ENCODE results near the gene SDCCAG8. TPM values are rescaled to one million over a fixed set of nuclear protein-coding genes. Genes with fewer than 3 reads are reported as not detected.
A peak's percentile ranks its signal among the peaks of the same experiment; 100 is the strongest.
"Not testable (repeated sequence)": the region's sequence is repeated elsewhere in the genome, so short reads cannot be mapped to it uniquely, and the experiment has no call there.

The SDCCAG8 gene
- 100 to 1,000 TPM in 1 of 4 donors, 10 to 100 TPM in 3; 30.3 to 131 (median 55.4) TPM for total RNA-seq

DNA sequence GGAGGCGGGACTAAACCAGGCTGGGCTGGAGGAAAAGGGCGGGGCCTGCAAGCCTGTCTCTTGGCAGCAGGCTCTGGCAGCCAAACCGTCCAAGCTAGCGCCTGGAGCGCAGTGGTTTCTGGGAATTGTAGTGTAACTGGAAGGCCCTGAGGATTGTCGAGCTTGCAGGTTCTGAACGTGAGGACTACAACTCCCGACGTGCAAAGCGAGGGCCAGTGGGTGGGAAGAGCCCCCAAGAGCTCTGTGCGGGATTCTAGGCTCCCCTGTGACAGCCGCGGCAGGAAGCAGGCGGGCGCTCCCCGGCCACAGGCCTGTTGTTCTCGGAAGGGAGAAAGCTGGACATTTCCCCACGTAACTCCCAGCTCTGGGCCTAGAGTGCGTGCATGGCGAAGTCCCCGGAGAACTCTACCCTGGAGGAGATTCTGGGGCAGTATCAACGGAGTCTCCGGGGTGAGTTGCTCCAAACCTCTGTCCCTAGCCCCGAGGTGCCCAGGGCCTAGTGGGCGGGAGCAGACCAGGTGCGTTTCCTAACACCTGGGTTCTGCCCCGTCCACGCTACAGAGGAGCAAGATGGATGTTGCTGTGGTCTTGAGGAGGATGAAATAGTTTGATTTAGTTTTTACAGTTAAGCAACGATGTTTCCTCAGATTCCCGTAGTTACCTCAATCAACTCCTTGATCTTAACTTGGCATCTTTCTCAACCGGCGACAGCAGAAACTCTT, at the start of gene SDCCAG8:
TSS of gene SDCCAG8 (plus strand) at position 251 of the 722 bp plus-strand sequence. CDS start at position 384, 133 bp downstream.
- Histone ChIP-seq H3K27ac (peak within 1 kb of the TSS; percentile 93 to 97 (median 95)), H3K9me3 (no peaks in the 10 kb centered on the region), H3K27me3 (no peaks in the 10 kb centered on the region), H3K36me3 (no peaks in the 10 kb centered on the region), H3K4me1 (peaks cover 0 to 23% (median 8%) of the 10 kb centered on the region in 4 donors), H3K4me3 (peak within 1 kb of the TSS; percentile 83 to 89 (median 86))
- peak; percentile 93 to 99 (median 96) for DNase-seq
- TF ChIP-seq POLR2A (IDR thresholded peaks at IDR 0.05), result peak; percentile 56 to 71
- TF ChIP-seq, protein P1, sequence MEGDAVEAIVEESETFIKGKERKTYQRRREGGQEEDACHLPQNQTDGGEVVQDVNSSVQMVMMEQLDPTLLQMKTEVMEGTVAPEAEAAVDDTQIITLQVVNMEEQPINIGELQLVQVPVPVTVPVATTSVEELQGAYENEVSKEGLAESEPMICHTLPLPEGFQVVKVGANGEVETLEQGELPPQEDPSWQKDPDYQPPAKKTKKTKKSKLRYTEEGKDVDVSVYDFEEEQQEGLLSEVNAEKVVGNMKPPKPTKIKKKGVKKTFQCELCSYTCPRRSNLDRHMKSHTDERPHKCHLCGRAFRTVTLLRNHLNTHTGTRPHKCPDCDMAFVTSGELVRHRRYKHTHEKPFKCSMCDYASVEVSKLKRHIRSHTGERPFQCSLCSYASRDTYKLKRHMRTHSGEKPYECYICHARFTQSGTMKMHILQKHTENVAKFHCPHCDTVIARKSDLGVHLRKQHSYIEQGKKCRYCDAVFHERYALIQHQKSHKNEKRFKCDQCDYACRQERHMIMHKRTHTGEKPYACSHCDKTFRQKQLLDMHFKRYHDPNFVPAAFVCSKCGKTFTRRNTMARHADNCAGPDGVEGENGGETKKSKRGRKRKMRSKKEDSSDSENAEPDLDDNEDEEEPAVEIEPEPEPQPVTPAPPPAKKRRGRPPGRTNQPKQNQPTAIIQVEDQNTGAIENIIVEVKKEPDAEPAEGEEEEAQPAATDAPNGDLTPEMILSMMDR (IDR thresholded peaks at IDR 0.05), result no peak

DNA sequence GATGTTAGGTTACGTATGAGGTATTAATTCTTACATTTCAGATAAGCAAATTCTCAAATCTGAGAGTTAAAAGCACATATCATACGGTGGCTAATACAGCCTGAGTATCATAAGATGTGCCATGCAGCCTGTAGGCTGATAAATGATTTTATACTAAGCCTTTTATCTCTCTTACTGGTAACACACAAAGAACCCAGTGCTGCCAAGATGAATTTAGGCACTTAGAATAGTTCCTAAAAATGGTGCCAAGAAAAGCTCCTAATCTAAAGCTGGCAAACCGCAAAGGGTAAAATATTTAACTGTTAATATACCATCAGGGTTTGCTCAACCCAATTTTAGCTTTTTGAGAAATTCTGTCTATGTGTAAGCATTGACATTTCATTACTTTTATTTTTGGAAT, 43.9 kb upstream of the SDCCAG8 start:
- not testable (repeated sequence) for H3K4me3 ChIP-seq, H3K36me3 ChIP-seq, DNase-seq, H3K4me1 ChIP-seq, H3K27me3 ChIP-seq, H3K27ac ChIP-seq, H3K9me3 ChIP-seq

DNA sequence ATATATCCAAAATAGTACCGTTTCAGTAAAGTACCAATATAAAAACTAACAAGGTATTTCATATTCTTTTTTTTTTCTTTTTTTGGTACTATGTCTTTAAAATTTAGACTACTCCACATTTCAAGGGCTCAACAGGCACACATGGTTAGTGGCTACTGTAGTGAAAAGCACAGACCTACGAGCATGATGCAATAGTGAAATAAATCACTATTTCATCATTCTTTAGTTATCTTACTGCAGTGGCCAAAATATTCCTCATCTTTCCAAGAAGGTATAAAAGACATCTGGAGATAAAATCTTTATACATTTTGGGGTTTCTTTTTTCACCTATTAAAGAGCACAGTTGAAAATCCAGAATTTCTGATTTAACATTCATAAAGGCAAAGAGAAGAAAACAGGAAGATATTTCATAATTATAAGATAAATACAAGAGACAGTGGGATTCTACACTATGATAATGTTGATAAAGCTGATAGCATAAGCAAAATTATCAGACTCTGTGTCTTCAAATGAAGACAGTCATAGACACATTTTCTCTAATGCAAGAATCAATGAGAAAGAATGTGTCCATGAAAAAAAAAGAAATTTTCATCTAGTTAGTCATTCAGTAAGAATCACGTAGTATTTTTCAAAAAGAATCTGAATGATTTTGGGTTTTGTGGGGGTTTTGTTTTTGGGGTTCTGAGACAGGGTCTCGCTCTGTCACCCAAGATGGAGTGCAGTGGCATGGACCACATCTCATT, 42.6 kb upstream of the SDCCAG8 start:
- Histone ChIP-seq H3K4me1 (no peaks in the 10 kb centered on the region), H3K4me3 (no peak overlapping the region), H3K27me3 (no peaks in the 10 kb centered on the region), H3K36me3 (no peaks in the 10 kb centered on the region), H3K27ac (no peak overlapping the region), H3K9me3 (no peaks in the 10 kb centered on the region)
- TF ChIP-seq, protein P1 (IDR thresholded peaks at IDR 0.05), result no peak
- no peak for TF ChIP-seq POLR2A (IDR thresholded peaks at IDR 0.05)
- no peak for DNase-seq

DNA sequence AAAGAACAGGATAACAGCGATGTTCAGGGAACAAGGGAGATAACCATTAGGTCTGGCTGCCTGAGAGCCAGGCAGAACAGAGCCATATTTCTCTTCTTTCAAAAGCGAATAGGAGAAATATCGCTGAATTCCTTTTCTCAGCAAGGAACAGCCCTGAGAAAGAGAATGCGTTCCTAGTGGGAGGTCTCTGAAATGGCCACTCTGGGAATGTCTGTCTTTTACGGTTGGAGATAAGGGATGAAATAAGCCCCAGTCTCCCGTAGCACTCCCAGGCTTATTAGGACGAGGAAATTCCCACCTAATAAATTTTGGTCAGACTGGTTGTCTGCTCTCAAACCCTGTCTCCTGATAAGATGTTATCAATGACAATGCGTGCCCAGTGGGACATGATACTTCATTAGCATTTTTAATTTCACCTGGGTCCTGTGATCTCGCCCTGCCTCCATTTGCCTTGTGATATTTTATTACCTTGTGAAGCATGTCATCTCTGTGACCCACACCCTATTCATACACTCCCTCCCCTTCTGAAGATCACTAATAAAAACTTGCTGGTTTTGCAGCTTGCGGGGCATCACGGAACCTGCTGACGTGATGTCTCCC, 40.5 kb upstream of the SDCCAG8 start:
- not testable (repeated sequence) for H3K36me3 ChIP-seq, H3K27me3 ChIP-seq, DNase-seq, H3K4me3 ChIP-seq, H3K9me3 ChIP-seq, H3K4me1 ChIP-seq, H3K27ac ChIP-seq

DNA sequence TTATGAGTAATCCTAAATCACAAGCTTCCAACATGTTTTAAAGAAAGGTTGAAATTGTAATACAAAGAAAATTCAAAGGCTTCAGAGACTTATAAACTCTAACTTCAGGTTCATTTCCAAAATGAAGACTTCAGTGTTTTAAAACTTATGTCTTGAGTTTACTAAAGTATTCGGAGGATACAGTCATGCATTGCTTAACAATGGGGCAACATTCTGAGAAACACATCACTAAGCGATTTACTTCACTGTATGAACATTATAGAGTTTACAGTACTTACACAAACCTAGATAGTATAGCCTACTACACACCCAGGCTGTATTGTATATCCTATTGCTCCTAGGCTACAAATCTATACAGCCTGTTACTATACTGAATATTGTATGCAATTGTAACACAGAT, 39.1 kb upstream of the SDCCAG8 start:
- no peak for TF ChIP-seq POLR2A (IDR thresholded peaks at IDR 0.05)
- TF ChIP-seq, protein P1 (IDR thresholded peaks at IDR 0.05), result no peak
- no peak for DNase-seq
- Histone ChIP-seq H3K4me3 (no peak overlapping the region), H3K4me1 (no peaks in the 10 kb centered on the region), H3K9me3 (no peaks in the 10 kb centered on the region), H3K27ac (no peak overlapping the region), H3K36me3 (peaks cover 0 to 8% (median 0%) of the 10 kb centered on the region in 3 donors), H3K27me3 (no peaks in the 10 kb centered on the region)

DNA sequence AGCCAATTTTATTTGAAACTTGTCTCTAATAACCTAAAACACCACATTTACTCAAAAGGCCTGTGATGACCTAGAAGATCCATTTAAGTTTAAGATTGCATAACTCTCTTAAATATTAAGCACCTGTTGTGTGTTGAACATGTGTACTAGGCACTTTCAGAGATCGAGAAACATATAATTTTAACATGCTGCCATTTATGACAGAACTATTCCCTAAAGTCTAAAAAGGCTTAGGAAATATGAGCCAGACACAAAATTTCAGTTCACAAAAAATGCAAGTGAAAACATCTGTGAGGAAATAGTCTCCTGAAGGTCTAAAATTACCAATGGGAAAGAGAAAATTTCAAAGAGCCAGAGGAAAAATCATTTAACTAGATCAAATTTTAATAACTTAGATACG, 38.5 kb upstream of the SDCCAG8 start:
- Histone ChIP-seq H3K4me3 (no peak overlapping the region), H3K27ac (no peak overlapping the region), H3K27me3 (no peaks in the 10 kb centered on the region), H3K9me3 (no peaks in the 10 kb centered on the region), H3K4me1 (no peaks in the 10 kb centered on the region), H3K36me3 (peaks cover 0 to 8% (median 0%) of the 10 kb centered on the region in 3 donors)
- TF ChIP-seq, protein P1 (IDR thresholded peaks at IDR 0.05), result no peak
- no peak for DNase-seq

Measured in Peyer's patch (tissue), 4 donors.